Pancreas (tissue), 10 donors: ENCODE measurements around the gene CCNJL. TPM values are rescaled to one million over a fixed set of nuclear protein-coding genes. Genes with fewer than 3 reads are reported as not detected.

Experiments
- ATAC-seq, 4 donors: fragments of 200-7000 bp; cut with Tn5 transposase; one replicate each; pipeline versions ENCODE4 v1.8.0 to v1.9.1; 2020; ENCODE audit warnings: mild to moderate bottlenecking in 4 of 4, moderate library complexity in 4 of 4
- DNase-seq, 6 donors: peaks; one replicate each; pipeline ENCODE4 v3.0.0-alpha.2; 2020
- FAIRE-seq: peaks from 2 replicates; lab custom pipeline; 2012; peaks lifted over from hg19 to GRCh38; lab: Jason Lieb, UNC
- H3K27ac ChIP-seq, 4 donors: fragments of 200-600 bp; sonication (generic); 1 replicate in 3 of 4; 2 replicates in 1 of 4; pipeline versions ENCODE4 v1.5.0 to v1.8.0; 2020
- H3K27me3 ChIP-seq, 4 donors: fragments of 200-600 bp; one replicate each; pipeline ENCODE4 v1.8.0; 2021
- H3K36me3 ChIP-seq, 3 donors: fragments of 200-600 bp; sonication (generic) in 1 of 3; one replicate each; pipeline versions ENCODE4 v1.5.0 to v1.8.0; 2020 to 2021
- H3K4me1 ChIP-seq, 3 donors: fragments of 200-600 bp; one replicate each; pipeline ENCODE4 v1.8.0; 2021
- H3K4me3 ChIP-seq, 4 donors: fragments of 200-600 bp; sonication (generic) in 2 of 4; one replicate each; pipeline versions ENCODE4 v1.5.0 to v1.8.0; 2020 to 2021
- H3K9me3 ChIP-seq, 4 donors: fragments of 200-600 bp; one replicate each; pipeline ENCODE4 v1.8.0; 2021
- WGBS, 2 donors: extraction: QIAGEN DNeasy Blood & Tissue Kit; methylation state at CpG; one replicate each; pipeline ENCODE4 v1.1.7; 2013; 5-methylcytosine and 5-hydroxymethylcytosine counted together
- intact Hi-C, 3 donors: fragments of 100-400 bp; cut with DNase I; formaldehyde crosslinking; loops; one replicate each; pipeline versions ENCODE4 v1.11.1 to v1.14.2; 2022
- polyA plus RNA-seq, 2 donors: library from polyadenylated mRNA; stranded (reverse); fragments of 200-250 nt; gene quantifications; one replicate each; pipeline ENCODE4 v1.2.3, GENCODE V29; 2013
- total RNA-seq, 6 donors: library from RNA; stranded (reverse); fragmentation: NEBNext Ultra II Directional in 4 of 6; extraction: Animal tissue kit (Norgen Biotek cat#: 25700) in 4 of 6; gene quantifications; one replicate each; pipeline versions ENCODE4 v1.2.1 to v1.2.4, GENCODE V29; 2021 to 2023
- TF ChIP-seq, protein P1 (sequence below), 4 donors: fragments of 200-600 bp; sonication (generic) in 3 of 4; IDR thresholded peaks; one replicate each; pipeline versions ENCODE4 v1.5.0 to v1.8.0; 2021; ENCODE audit warnings: antibody characterized with exemption in 4 of 4
- donor health status: healthy with polysubstance abuse.
- donor health status: DM: no; HTN: no; CAD: no; lungs with moderate emphysema.
- donor health status: DM: no; HTN: no; CAD: no.
- donor health status: control.
- donor health status: control.
- donor health status: Bipolar disorder and iron deficiency.
- donor health status: DM: yes; HTN: yes; CAD: no.
- donor health status: DM: no; HTN: no; CAD: no.
- donor health status: DM: no; HTN: no; CAD: no.
- donor health status: DM: yes; HTN: yes; CAD: no.

CCNJL gene
- total and polyA plus RNA-seq, 8 donors = 0.06 to 0.58 (median 0.14) TPM

GRCh38 chr5:160287378-160288051, 24.8 kb downstream of the CCNJL start:
- peak overlapping the region in 2 of 4 donors; percentile 23 to 41 for H3K27ac ChIP-seq
- intact Hi-C loops = no loop called here
- DNase-seq (peak; percentile 51 to 79 (median 70)), FAIRE-seq (no peak), ATAC-seq (peak; percentile 77 to 97 (median 88))
- peaks cover 0 to 6% (median 0%) of the 10 kb centered on the region in 3 donors for H3K4me1 ChIP-seq
- TF ChIP-seq, protein P1, sequence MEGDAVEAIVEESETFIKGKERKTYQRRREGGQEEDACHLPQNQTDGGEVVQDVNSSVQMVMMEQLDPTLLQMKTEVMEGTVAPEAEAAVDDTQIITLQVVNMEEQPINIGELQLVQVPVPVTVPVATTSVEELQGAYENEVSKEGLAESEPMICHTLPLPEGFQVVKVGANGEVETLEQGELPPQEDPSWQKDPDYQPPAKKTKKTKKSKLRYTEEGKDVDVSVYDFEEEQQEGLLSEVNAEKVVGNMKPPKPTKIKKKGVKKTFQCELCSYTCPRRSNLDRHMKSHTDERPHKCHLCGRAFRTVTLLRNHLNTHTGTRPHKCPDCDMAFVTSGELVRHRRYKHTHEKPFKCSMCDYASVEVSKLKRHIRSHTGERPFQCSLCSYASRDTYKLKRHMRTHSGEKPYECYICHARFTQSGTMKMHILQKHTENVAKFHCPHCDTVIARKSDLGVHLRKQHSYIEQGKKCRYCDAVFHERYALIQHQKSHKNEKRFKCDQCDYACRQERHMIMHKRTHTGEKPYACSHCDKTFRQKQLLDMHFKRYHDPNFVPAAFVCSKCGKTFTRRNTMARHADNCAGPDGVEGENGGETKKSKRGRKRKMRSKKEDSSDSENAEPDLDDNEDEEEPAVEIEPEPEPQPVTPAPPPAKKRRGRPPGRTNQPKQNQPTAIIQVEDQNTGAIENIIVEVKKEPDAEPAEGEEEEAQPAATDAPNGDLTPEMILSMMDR (IDR thresholded peaks at IDR 0.05) = no peak
- 25 to 32% methylated on average over 8 of the region's 8 CpGs for WGBS, 2 donors
- no peaks in the 10 kb centered on the region for H3K36me3 ChIP-seq
- no peaks in the 10 kb centered on the region for H3K9me3 ChIP-seq
- no peaks in the 10 kb centered on the region for H3K27me3 ChIP-seq
- no peak overlapping the region for H3K4me3 ChIP-seq

DNA sequence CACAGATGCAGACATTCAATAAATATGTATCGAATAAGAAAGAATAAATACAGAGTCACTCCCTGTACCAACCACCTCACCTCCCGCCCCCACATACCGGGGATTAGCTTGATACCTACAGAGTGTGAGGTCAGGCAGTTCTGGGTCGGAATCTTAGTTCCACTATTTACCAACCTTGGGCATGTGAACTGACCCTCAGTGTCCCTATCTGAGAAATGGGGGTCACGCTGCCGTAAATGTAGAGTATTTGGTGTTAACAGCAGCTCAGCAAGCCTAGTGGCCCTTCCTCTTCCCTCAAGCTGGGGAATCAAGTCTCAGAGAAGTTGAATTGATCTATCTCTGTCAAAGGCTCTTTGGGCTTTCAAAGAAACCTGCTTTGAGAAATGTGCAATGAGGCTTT, 25.4 kb downstream of the CCNJL start:
- Histone ChIP-seq H3K36me3 (no peaks in the 10 kb centered on the region), H3K4me1 (peaks cover 0 to 6% (median 0%) of the 10 kb centered on the region in 3 donors), H3K27ac (peak overlapping the region in 1 of 4 donors; percentile 41), H3K9me3 (no peaks in the 10 kb centered on the region), H3K4me3 (no peak overlapping the region), H3K27me3 (no peaks in the 10 kb centered on the region)
- WGBS, 2 donors = 85% methylated on average over 6 of the region's 6 CpGs
- TF ChIP-seq, protein P1 (IDR thresholded peaks at IDR 0.05) = no peak
- ATAC-seq (no peak), FAIRE-seq (no peak), DNase-seq (no peak)
- intact Hi-C loops = no loop called here

- no peaks in the 10 kb centered on the region for H3K36me3 ChIP-seq
- peaks cover 0 to 6% (median 0%) of the 10 kb centered on the region in 3 donors for H3K4me1 ChIP-seq
- H3K4me3 ChIP-seq = no peak overlapping the region
- FAIRE-seq = no peak
- intact Hi-C loops = no loop called here
- no peaks in the 10 kb centered on the region for H3K27me3 ChIP-seq
- TF ChIP-seq, protein P1 (IDR thresholded peaks at IDR 0.05) = no peak
- WGBS, 2 donors = 65 to 74% methylated on average over 2 of the region's 2 CpGs
- ATAC-seq = no peak
- H3K9me3 ChIP-seq = no peaks in the 10 kb centered on the region
- no peak overlapping the region for H3K27ac ChIP-seq
- DNase-seq = no peak
Measured at GRCh38 chr5:160285316-160285715, 27.0 kb downstream of the CCNJL start.

- no peak overlapping the region for H3K4me3 ChIP-seq
- DNase-seq = no peak
- TF ChIP-seq, protein P1 (IDR thresholded peaks at IDR 0.05) = no peak
- no peaks in the 10 kb centered on the region for H3K9me3 ChIP-seq
- no peaks in the 10 kb centered on the region for H3K4me1 ChIP-seq
- no peak overlapping the region for H3K27ac ChIP-seq
- 75 to 90% methylated on average over 4 of the region's 4 CpGs for WGBS, 2 donors
- intact Hi-C loops = no loop called here
- FAIRE-seq = no peak
- no peaks in the 10 kb centered on the region for H3K27me3 ChIP-seq
- no peaks in the 10 kb centered on the region for H3K36me3 ChIP-seq
- ATAC-seq = no peak
Measured at GRCh38 chr5:160284291-160284873, 28.0 kb downstream of the CCNJL start.

DNA sequence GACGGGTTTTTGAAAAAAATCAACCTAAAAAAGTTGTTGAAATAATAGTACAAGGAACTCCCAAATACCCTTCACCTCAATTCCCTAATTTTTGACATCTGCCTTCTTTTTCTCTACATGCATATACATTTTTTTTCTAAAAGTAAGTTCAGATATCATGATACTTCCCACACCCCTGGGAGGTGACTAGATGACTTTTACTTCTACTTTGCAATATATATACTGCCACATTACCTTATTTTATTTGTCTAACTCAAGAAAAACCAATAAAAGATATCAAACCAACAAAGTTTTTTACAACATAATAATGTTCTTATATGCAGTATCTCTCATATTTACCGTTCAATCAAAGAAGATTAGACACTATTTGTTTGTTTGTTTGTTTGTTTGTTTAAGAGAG, 31.1 kb downstream of the CCNJL start:
- intact Hi-C loops = no loop called here
- H3K9me3 ChIP-seq = no peaks in the 10 kb centered on the region
- TF ChIP-seq, protein P1 (IDR thresholded peaks at IDR 0.05) = no peak
- 65 to 71% methylated on average over 2 of the region's 2 CpGs for WGBS, 2 donors
- H3K27ac ChIP-seq = no peak overlapping the region
- no peak overlapping the region for H3K4me3 ChIP-seq
- DNase-seq (no peak), FAIRE-seq (no peak), ATAC-seq (no peak)
- no peaks in the 10 kb centered on the region for H3K36me3 ChIP-seq
- no peaks in the 10 kb centered on the region for H3K27me3 ChIP-seq
- no peaks in the 10 kb centered on the region for H3K4me1 ChIP-seq
